ENCODE results near the gene ALPL.
A peak's percentile ranks its signal among the peaks of the same experiment; 100 is the strongest.

DNA sequence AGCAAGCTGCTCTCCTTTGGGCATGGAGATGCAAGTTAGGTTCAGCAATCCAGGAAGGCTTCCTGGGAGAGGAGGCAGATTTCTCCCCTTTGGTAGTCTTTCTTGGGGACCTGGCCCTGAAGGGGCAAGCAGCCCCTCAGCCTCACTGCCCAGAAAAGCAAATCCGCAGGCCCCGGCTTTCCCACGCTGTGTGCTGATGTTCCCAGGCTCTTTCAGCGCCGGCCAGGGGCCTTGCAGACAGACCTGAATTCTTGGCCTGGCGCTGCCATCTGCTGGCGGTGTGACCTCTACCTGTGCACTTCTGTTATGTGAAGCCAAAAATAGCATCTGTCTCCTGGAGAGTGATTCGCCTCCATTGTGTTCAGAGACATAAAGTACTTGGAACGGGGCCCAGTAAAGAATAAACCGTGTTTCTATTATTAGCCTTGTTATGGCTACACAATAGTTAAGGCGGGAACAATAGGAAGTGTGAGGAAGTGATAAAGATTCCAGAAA is 64.8 kb downstream of the ALPL start:
- TF ChIP-seq, protein P1, sequence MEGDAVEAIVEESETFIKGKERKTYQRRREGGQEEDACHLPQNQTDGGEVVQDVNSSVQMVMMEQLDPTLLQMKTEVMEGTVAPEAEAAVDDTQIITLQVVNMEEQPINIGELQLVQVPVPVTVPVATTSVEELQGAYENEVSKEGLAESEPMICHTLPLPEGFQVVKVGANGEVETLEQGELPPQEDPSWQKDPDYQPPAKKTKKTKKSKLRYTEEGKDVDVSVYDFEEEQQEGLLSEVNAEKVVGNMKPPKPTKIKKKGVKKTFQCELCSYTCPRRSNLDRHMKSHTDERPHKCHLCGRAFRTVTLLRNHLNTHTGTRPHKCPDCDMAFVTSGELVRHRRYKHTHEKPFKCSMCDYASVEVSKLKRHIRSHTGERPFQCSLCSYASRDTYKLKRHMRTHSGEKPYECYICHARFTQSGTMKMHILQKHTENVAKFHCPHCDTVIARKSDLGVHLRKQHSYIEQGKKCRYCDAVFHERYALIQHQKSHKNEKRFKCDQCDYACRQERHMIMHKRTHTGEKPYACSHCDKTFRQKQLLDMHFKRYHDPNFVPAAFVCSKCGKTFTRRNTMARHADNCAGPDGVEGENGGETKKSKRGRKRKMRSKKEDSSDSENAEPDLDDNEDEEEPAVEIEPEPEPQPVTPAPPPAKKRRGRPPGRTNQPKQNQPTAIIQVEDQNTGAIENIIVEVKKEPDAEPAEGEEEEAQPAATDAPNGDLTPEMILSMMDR (tag by site-specific recombination; IDR thresholded peaks at IDR 0.05), result peak; percentile 60
- TF ChIP-seq, protein P2, sequence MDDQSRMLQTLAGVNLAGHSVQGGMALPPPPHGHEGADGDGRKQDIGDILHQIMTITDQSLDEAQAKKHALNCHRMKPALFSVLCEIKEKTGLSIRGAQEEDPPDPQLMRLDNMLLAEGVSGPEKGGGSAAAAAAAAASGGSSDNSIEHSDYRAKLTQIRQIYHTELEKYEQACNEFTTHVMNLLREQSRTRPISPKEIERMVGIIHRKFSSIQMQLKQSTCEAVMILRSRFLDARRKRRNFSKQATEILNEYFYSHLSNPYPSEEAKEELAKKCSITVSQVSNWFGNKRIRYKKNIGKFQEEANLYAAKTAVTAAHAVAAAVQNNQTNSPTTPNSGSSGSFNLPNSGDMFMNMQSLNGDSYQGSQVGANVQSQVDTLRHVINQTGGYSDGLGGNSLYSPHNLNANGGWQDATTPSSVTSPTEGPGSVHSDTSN (CRISPR knock-in tag; IDR thresholded peaks at IDR 0.05), result no peak
